Iris pigment epithelial cell (primary cell): ENCODE measurements around the gene PRKCA.
A peak's percentile ranks its signal among the peaks of the same experiment; 100 is the strongest.

Source experiments
- DNase-seq: peaks from one replicate; pipeline ENCODE4 v3.0.0-alpha.2; 2011; ENCODE audit warnings: low read depth

Gene PRKCA

GRCh38 chr17:66655461-66655860 lies 353.0 kb downstream of the PRKCA start:
- DNase-seq, result no peak

GRCh38 chr17:66655861-66656260 lies 353.4 kb downstream of the PRKCA start:
- peak; percentile 62 for DNase-seq

GRCh38 chr17:66661411-66662256 lies 359.2 kb downstream of the PRKCA start:
- peak; percentile 58 for DNase-seq

- no peak for DNase-seq
Observed at GRCh38 chr17:66662496-66662895, 360.1 kb downstream of the PRKCA start.

GRCh38 chr17:66663041-66663606 lies 360.7 kb downstream of the PRKCA start:
- no peak for DNase-seq

- DNase-seq, result no peak
Observed at GRCh38 chr17:66664336-66664735, 361.9 kb downstream of the PRKCA start.

GRCh38 chr17:66665194-66665593 lies 362.8 kb downstream of the PRKCA start:
- DNase-seq, result no peak

GRCh38 chr17:66667090-66667489 lies 364.7 kb downstream of the PRKCA start:
- no peak for DNase-seq

GRCh38 chr17:66667491-66668030 lies 365.1 kb downstream of the PRKCA start:
- no peak for DNase-seq

- no peak for DNase-seq
Observed at GRCh38 chr17:66670206-66670605, 367.8 kb downstream of the PRKCA start.

- no peak for DNase-seq
Observed at GRCh38 chr17:66671156-66671555, 368.7 kb downstream of the PRKCA start.

GRCh38 chr17:66673668-66674276 lies 371.4 kb downstream of the PRKCA start:
- peak; percentile 73 for DNase-seq

- no peak for DNase-seq
Observed at GRCh38 chr17:66675273-66675990, 373.0 kb downstream of the PRKCA start.

- DNase-seq, result peak; percentile 56
Observed at GRCh38 chr17:66675991-66676371, 373.6 kb downstream of the PRKCA start.

- DNase-seq, result no peak
Observed at GRCh38 chr17:66676421-66676820, 374.0 kb downstream of the PRKCA start.

GRCh38 chr17:66677201-66677981 lies 375.0 kb downstream of the PRKCA start:
- DNase-seq, result peak; percentile 95

GRCh38 chr17:66678061-66678460 lies 375.6 kb downstream of the PRKCA start:
- no peak for DNase-seq

- DNase-seq, result no peak
Observed at GRCh38 chr17:66678827-66679226, 376.4 kb downstream of the PRKCA start.

- DNase-seq, result no peak
Observed at GRCh38 chr17:66679631-66680517, 377.5 kb downstream of the PRKCA start.

- no peak for DNase-seq
Observed at GRCh38 chr17:66682283-66682682, 379.9 kb downstream of the PRKCA start.
